Activated naive CD4-positive, alpha-beta T cell treated with Interleukin-2 at 50 U/mL for 16 hours (primary cell): ENCODE results near the gene FBXO10.
"Not testable (repeated sequence)": the region's sequence is repeated elsewhere in the genome, so short reads cannot be mapped to it uniquely, and the experiment has no call there.

ENCODE experiments used
- DNase-seq: peaks from one replicate; pipeline ENCODE4 v3.0.0-alpha.2; 2020

The FBXO10 gene

DNA sequence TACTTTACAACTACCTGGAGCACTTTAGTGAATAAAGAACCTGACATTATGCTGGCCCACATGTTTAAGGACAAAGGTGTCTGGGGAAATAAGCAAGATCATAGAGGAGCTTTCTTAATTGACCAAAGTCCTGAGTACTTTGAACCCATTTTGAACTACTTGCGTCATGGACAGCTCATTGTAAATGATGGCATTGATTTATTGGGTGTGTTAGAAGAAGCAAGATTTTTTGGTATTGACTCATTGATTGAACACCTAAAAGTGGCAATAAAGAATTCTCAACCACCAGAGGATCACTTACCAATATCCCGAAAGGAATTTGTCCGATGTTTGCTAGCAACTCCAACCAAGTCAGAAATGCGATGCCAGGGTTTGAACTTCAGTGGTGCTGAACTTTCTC, 98.7 kb downstream of the FBXO10 start:
- not testable (repeated sequence) for DNase-seq

DNA sequence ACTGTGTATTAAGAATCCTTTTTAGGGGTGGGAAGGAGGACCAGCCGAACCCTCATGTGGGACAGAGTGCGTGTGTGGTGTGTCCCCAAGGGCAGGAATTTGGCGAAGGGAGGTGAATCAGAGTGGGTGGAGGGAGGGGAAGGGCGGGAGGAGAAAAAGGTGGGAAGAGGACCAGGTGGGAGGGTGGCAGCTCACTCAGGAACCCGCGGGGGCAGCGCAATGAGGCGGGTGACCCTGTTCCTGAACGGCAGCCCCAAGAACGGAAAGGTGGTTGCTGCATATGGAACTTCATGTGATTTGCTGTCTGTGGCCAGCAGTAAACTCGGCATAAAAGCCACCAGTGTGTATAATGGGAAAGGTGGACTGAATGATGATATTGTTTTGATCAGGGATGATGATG, 99.2 kb downstream of the FBXO10 start:
- DNase-seq, result no peak

DNA sequence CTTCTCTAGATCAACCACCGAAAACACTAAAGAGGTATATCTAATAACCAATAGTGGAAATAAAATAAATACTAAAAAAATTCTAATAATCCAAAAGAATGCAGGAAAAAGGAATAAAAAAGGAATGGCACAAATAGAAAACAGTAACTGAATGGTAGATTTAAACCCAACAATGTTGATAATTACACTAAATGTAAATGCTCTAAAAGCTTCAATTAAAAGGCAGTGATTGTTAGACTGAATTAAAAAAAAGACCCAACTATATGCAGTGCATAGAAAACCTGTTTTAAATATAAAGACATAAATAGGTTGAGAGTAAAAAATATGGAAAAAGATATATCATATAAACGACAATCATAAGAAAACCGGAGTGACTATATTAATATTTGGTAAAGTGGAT, 101.7 kb downstream of the FBXO10 start:
- no peak for DNase-seq

DNA sequence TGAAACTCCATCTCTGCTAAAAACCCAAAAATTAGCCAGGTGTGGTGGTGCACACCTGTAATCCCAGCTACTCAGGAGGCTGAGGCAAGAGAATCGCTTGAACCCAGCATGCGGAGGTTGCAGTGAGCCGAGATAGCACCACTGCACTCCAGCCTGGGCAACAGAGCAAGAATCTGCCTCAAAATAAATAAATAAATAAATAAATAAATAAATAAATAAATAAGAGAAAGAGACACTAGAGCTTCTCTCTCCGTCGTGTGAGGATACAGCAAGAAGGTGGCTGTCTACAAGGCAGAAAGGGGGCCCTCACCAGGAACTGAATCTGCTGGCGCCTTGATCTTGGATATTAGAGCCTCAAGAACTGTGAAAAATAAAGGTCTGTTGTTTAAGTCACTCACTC, 102.2 kb downstream of the FBXO10 start:
- not testable (repeated sequence) for DNase-seq

DNA sequence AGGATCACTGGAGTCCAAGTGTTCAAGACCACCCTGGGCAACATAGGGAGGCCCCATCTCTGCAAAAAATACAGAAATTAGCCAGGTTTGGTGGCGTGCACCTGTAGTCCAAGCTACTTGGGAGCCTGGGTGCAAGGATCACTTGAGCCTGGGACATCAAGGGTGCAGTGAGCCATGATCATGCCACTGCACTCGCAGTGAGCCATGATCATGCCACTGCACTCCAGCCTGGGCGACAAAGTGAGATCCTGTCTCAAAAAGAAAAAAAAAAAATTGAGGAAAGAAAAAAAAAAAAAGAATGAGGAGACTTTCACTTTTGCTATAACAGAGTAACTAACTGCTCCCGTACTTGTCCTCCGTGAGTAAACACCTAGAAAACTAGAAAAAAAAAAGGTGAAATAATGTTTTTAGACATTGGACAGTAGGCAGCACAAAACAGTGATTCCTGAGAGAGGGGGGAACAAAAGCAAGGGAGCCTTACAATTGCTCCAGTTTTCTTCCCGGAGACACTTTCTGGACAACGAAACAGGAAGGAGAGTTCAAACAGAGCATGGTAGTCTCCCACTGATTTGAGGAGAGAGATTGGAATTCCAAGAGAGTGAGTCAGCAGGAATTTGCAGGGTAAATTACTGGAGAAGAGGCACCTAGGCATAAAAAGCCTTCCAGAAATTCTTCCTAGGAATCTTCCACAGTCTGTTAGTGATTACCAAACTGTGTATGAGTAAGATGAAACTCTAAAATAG, 104.1 kb downstream of the FBXO10 start:
- no peak for DNase-seq

DNA sequence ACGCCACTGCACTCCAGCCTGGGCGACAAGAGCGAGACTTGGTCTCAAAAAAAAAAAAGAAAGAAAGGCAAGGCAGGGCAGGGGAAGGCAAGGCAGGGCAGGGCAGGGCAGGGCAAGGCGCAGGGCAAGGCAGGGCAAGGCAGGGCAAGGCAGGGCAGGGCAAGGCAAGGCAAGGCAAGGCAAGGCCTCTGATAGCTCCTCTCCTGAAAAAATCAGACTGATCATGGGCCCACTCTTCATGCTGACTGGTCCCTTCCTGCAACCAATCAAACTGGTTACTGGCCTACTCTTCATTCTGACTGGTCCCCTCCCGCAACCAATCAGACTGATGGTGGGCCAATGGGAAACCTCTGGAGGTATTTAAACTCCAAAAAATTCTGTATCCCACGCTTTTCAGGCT, 107.6 kb downstream of the FBXO10 start:
- no peak for DNase-seq

DNA sequence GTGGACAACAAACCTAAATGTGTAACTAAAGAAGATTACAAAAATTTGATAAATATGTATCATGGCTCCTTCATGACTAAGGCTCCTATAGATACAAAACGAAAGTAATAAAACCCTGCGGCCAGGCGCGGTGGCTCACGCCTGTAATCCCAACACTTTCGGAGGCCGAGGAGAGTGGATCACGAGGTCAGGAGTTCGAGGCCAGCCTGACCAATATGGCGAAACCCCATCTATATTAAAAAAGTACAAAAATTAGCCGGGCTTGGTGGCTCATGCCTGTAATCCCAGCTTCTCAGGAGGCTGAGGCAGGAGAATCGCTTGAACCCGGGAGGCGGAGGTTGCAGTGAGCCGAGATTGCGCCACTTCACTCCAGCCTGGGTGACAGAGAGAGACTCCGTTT, 108.7 kb downstream of the FBXO10 start:
- DNase-seq, result not testable (repeated sequence)

DNA sequence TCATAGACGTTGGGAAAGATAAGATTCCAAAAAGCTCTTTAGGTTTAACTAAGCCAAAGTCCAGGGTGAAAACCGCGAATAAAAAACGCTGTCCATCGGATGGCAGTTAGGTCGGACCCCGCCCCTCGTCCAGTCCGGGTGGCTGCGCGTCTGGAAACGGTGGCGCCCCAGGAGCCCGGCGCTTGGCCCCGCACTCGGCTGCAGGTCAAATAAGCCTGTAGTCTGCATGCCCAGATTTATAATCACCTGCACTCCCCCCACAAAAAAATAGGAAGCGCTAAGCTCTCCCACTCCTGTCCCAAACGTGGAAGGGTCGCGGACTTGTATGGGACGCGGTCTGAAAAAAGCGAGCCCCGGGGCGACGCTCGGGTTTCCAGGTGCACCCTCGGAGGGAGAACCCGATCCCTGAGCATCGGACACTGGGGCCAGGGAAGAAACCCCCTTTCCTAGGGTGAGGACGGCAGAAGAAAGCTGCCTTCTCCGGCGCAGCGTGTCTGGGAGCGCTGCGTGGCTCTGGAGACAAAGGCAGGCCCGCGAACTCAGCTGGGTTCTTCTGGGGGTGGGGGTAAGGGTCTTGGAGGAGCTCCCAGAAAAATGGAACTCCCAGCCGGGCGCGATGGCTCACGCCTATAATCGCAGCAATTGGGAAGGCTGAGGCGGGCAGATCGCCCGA, 110.0 kb downstream of the FBXO10 start:
- DNase-seq, result peak; percentile 28

DNA sequence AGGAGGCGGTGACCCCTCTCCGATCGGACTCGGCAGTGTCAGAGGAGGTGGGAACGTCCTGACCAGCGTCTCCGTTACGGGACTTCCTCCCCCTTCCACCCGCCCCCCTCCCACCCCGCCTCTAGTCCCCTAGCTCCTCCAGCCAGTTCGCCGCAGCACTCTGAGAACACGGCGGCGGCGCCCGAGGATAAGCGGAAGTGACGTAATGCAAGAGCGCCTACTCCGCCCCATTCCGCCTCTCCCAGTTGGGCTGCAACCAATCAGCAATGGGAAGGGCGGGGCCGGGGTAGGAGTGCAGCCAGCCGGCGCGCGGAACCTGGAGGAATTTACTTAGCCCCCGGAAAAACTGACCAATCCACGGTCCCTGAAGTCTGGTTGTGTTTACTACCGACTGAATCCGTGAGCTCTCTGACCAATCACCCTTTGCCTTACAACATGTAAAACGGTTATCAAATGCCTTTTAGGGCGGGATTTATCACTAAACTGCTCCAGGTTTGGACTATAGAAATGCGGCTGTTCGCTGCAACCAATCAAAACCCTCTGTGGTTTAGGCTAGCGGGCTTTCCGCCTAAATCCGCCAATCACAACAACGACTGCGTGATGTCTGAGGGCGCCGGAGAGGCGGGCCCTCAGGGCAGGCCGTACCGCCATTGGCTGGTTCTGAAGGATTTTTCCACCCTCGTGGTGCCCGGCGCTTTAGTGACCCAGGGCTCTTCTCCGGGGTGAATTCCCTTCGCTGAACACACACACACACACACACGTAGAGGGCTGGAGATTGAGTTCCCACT, 110.7 kb downstream of the FBXO10 start, which contains the start of gene ZBTB5:
Gene ZBTB5 (minus strand): TSS at position 202 of the 788 bp plus-strand sequence. CDS start 22,899 bp downstream, outside the sequence.
- peak; percentile 99 for DNase-seq

DNA sequence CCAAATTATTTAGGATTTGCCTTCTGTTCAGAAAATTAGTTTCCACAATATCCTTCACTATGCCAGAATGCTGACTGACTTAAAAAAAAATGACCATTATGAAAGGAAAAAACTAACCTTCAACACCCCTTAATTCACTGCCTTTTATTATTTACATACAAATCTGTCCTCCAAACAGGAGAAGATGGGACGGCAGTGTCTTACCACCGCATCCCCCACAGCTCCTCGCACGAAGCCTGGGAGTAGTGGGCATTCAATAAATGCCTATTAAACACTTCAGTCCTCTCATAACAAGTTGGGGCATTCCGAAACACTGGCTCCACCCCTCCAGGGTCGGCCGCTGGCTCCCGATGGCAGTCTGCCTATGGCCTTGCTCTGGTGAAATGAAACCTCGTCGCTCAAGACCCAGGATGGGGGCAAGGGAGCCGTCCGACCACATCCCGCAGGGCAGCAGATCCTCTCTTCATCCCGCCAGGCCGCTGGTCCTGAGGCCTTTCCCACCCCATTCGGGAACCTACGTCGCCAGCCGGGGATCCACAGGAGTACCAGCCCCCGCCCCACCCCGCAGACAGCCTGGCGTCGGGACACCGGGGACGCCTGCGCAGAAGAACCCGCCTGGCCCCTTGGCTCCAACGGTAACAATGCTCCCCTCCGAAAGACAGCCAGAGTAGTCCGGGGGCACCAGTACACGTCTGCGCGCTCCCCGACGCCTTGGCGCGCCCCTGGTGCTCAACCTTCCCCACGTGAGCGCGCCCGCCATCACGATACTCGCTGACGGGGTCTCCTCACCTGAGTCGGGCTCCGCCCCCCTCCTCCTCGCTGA, 111.5 kb downstream of the FBXO10 start:
- DNase-seq, result peak; percentile 72

DNA sequence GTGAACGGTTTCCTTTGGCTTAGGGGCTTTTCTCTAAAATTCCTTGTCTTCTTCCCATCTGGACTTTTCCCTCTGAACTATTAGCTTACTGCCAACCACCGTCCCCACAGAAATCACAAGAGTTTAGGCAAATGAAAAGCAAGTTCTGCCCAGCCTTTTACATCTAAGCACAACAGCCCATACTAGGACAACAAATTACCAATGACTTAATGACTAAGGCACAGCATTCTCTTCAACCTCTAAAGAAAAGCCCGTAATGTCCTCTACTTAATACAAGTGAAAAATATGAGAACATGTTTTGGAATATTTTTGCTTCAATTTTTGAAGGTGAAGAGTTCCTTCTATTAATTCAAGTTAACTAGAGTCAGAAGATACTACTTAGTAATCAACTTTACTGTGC, 112.2 kb downstream of the FBXO10 start:
- no peak for DNase-seq
